Measurements from ENCODE around the gene TBC1D10B. TPM values are rescaled to one million over a fixed set of nuclear protein-coding genes. Genes with fewer than 3 reads are reported as not detected.

TBC1D10B gene
- total RNA-seq, 1 donor = 31.5 TPM

- Histone ChIP-seq H4K20me1 (ENCODE audit: insufficient read depth, low read length) (peaks cover 43% of the 10 kb centered on the region), H3K36me3 (ENCODE audit: insufficient read depth, low read length) (peaks cover 25% of the 10 kb centered on the region)
Measured at GRCh38 chr16:30367349-30368009, 2.8 kb downstream of the TBC1D10B start.

GRCh38 chr16:30366511-30366910 is 3.8 kb downstream of the TBC1D10B start:
- no peak overlapping the region for H3K4me3 ChIP-seq (ENCODE audit: insufficient read depth, low read length)
- peaks cover 23% of the 10 kb centered on the region for H3K4me1 ChIP-seq (ENCODE audit: insufficient read depth, low read length)
- H3K79me2 ChIP-seq (ENCODE audit: insufficient read depth, low read length) = peaks cover 84% of the 10 kb centered on the region
- H3K36me3 ChIP-seq (ENCODE audit: insufficient read depth, low read length) = peaks cover 29% of the 10 kb centered on the region
- TF ChIP-seq CTCF (IDR thresholded peaks at IDR 0.05; ENCODE audit: extremely low read depth, low read depth, low read length) = no peak
- peak overlapping the region; percentile 98 for H3K4me2 ChIP-seq (ENCODE audit: insufficient read depth, low read length)
- H3K27ac ChIP-seq (ENCODE audit: low read depth, low read length) = no peak overlapping the region
- no peak for DNase-seq (ENCODE audit: insufficient read length, low spot score, missing footprints)
- no peak overlapping the region for H2AFZ ChIP-seq (ENCODE audit: low read length)
- no peaks in the 10 kb centered on the region for H3K9me3 ChIP-seq (ENCODE audit: low read depth, low read length)
- peaks cover 43% of the 10 kb centered on the region for H4K20me1 ChIP-seq (ENCODE audit: insufficient read depth, low read length)
- no peaks in the 10 kb centered on the region for H3K27me3 ChIP-seq (ENCODE audit: insufficient read depth, low read length)

More at GRCh38 chr16:30367349-30368009, 2.8 kb downstream of the TBC1D10B start:
- Histone ChIP-seq H3K4me1 (ENCODE audit: insufficient read depth, low read length) (peaks cover 24% of the 10 kb centered on the region), H3K27me3 (ENCODE audit: insufficient read depth, low read length) (no peaks in the 10 kb centered on the region), H2AFZ (ENCODE audit: low read length) (no peak overlapping the region), H3K79me2 (ENCODE audit: insufficient read depth, low read length) (peaks cover 76% of the 10 kb centered on the region), H3K9me3 (ENCODE audit: low read depth, low read length) (no peaks in the 10 kb centered on the region), H3K4me2 (ENCODE audit: insufficient read depth, low read length) (peak overlapping the region; percentile 98), H3K27ac (ENCODE audit: low read depth, low read length) (peak overlapping the region; percentile 77), H3K4me3 (ENCODE audit: insufficient read depth, low read length) (peak overlapping the region; percentile 82)
- peak; percentile 47 for DNase-seq (ENCODE audit: insufficient read length, low spot score, missing footprints)
- TF ChIP-seq CTCF (IDR thresholded peaks at IDR 0.05; ENCODE audit: extremely low read depth, low read depth, low read length) = no peak

- Histone ChIP-seq H4K20me1 (ENCODE audit: insufficient read depth, low read length) (peaks cover 49% of the 10 kb centered on the region), H3K36me3 (ENCODE audit: insufficient read depth, low read length) (peaks cover 33% of the 10 kb centered on the region)
Measured at GRCh38 chr16:30365200-30365599, 5.1 kb downstream of the TBC1D10B start.

More at GRCh38 chr16:30365200-30365599, 5.1 kb downstream of the TBC1D10B start:
- Histone ChIP-seq H3K9me3 (ENCODE audit: low read depth, low read length) (no peaks in the 10 kb centered on the region), H3K27me3 (ENCODE audit: insufficient read depth, low read length) (no peaks in the 10 kb centered on the region), H3K4me2 (ENCODE audit: insufficient read depth, low read length) (no peak overlapping the region), H2AFZ (ENCODE audit: low read length) (no peak overlapping the region), H3K4me3 (ENCODE audit: insufficient read depth, low read length) (no peak overlapping the region), H3K27ac (ENCODE audit: low read depth, low read length) (no peak overlapping the region), H3K4me1 (ENCODE audit: insufficient read depth, low read length) (peaks cover 18% of the 10 kb centered on the region), H3K79me2 (ENCODE audit: insufficient read depth, low read length) (peaks cover 97% of the 10 kb centered on the region)
- no peak for TF ChIP-seq CTCF (IDR thresholded peaks at IDR 0.05; ENCODE audit: extremely low read depth, low read depth, low read length)
- DNase-seq (ENCODE audit: insufficient read length, low spot score, missing footprints) = no peak
